Peyer's patch (tissue), 4 donors: ENCODE results near the gene CATSPERD.

Experiments used
- CTCF ChIP-seq, 6 experiments: fragments of 450-650 bp in 4 of 6; fragments of 200-600 bp in 2 of 6; sonication (generic) in 1 of 6; IDR thresholded peaks; one replicate each; pipeline ENCODE4 v1.5.1; 2017 to 2019; ENCODE audit warnings: antibody characterized with exemption in 6 of 6, mild to moderate bottlenecking in 3 of 6, moderate library complexity in 1 of 6
- POLR2A ChIP-seq, 2 donors: fragments of 450-650 bp; IDR thresholded peaks; one replicate each; pipeline ENCODE4 v1.5.1; 2017; ENCODE audit warnings: antibody characterized with exemption in 2 of 2, mild to moderate bottlenecking in 2 of 2, moderate library complexity in 2 of 2

- TF ChIP-seq CTCF (IDR thresholded peaks at IDR 0.05) = peak; percentile 35 to 87 (median 73)
- TF ChIP-seq POLR2A (IDR thresholded peaks at IDR 0.05) = no peak
Measured at GRCh38 chr19:5805462-5806132, 85.2 kb downstream of the CATSPERD start.
